K562 (cell line): ENCODE measurements around the gene SOAT1. TPM values are rescaled to one million over a fixed set of nuclear protein-coding genes. Genes with fewer than 3 reads are reported as not detected.

Experiments
- ATAC-seq: fragments of 200-7000 bp; cut with Tn5 transposase; 3 replicates; pipeline ENCODE4 v1.9.1; 2020; ENCODE audit warnings: moderate library complexity
- BruUV-seq: library from RNA; stranded (reverse); fragments of 400-500 nt; replicated peaks from 2 replicates; lab custom pipeline; 2021; lab: Mats Ljungman, UMichigan
- CTCF ChIA-PET: fragments of 300-600 bp; formaldehyde crosslinking; extraction: SDS; loops from one replicate; lab custom pipeline; 2021; ENCODE audit warnings: low intra/inter-chr PET ratio; lab: Yijun Ruan, JAX
- POLR2A ChIA-PET: fragments of 300-600, 350-650 bp; sonication (Branson Sonifier 250); formaldehyde crosslinking; extraction: SDS; loops from one replicate; lab custom pipeline; 2021; ENCODE audit warnings: antibody characterized with exemption, inconsistent platforms; lab: Yijun Ruan, JAX
- DNase-seq, 4 experiments: peaks; one replicate each; pipeline versions ENCODE4 v3.0.0 to v3.0.0-alpha.2; 2011 to 2018; ENCODE audit warnings: low spot score in 3 of 4, mixed read lengths in 3 of 4; ENCODE audit errors: extremely low read depth in 1 of 4
- FAIRE-seq: peaks from 2 replicates; lab custom pipeline; 2011; peaks lifted over from hg19 to GRCh38; lab: Jason Lieb, UNC
- H2AFZ ChIP-seq: 2 replicates; pipeline ENCODE4 v1.6.0; 2011; ENCODE audit warnings: low read depth, low read length, control low read depth, inconsistent platforms
- H3K27ac ChIP-seq: fragments of 200-600 bp; 3 replicates; pipeline ENCODE4 v1.8.0; 2011; ENCODE audit warnings: low read depth, mild to moderate bottlenecking, control low read depth, inconsistent platforms, low read length, moderate library complexity, mixed read lengths; ENCODE audit errors: extremely low read depth
- H3K27me3 ChIP-seq, 2 experiments: fragments of 300-600 bp in 1 of 2; 2 replicates in 1 of 2; 3 replicates in 1 of 2; pipeline versions ENCODE4 v1.6.0 to v1.8.0; 2011; ENCODE audit warnings: inconsistent platforms in 2 of 2, low read length in 2 of 2, mild to moderate bottlenecking in 1 of 2, mixed read lengths in 1 of 2, moderate library complexity in 1 of 2; ENCODE audit not compliant: control insufficient read depth in 2 of 2, insufficient read depth in 2 of 2
- H3K36me3 ChIP-seq: fragments of 300-600 bp; 3 replicates; pipeline ENCODE4 v1.8.0; 2011; ENCODE audit warnings: mild to moderate bottlenecking, low read length, inconsistent platforms; ENCODE audit not compliant: control insufficient read depth, insufficient read depth
- H3K4me1 ChIP-seq, 2 experiments: fragments of 200-600 bp in 1 of 2; replicated peaks in 1 of 2; 2 replicates in 1 of 2; 3 replicates in 1 of 2; pipeline versions ENCODE4 v1.5.1 to v1.8.0; 2011; ENCODE audit warnings: inconsistent platforms in 2 of 2, low read length in 2 of 2, mild to moderate bottlenecking in 1 of 2, mixed read lengths in 1 of 2, moderate library complexity in 1 of 2; ENCODE audit not compliant: control insufficient read depth in 2 of 2, insufficient read depth in 2 of 2
- H3K4me2 ChIP-seq: 2 replicates; pipeline ENCODE4 v1.6.1; 2011; ENCODE audit warnings: low read length, control low read depth, inconsistent platforms, mixed read lengths; ENCODE audit not compliant: insufficient read depth
- H3K4me3 ChIP-seq: fragments of 200-600 bp; sonication (generic), shearing (Covaris generic); 2 replicates; pipeline ENCODE4 v1.5.1; 2016; ENCODE audit warnings: control low read depth, inconsistent platforms
- H3K79me2 ChIP-seq: fragments of 200-600 bp; 3 replicates; pipeline ENCODE4 v1.8.0; 2011; ENCODE audit warnings: low read length, inconsistent platforms; ENCODE audit not compliant: control insufficient read depth, insufficient read depth
- H3K9ac ChIP-seq, 2 experiments: 2 replicates each; pipeline versions ENCODE4 v1.6.0 to v1.6.1; 2011; ENCODE audit warnings: low read depth in 2 of 2, low read length in 2 of 2, control low read depth in 1 of 2, inconsistent platforms in 1 of 2, mild to moderate bottlenecking in 1 of 2, mixed read lengths in 1 of 2; ENCODE audit not compliant: insufficient read depth in 1 of 2
- H3K9me1 ChIP-seq: one replicate; pipeline ENCODE4 v1.6.0; 2011; ENCODE audit warnings: inconsistent platforms, mild to moderate bottlenecking, low read length, moderate library complexity; ENCODE audit not compliant: control insufficient read depth, insufficient read depth
- H3K9me3 ChIP-seq: replicated peaks from 2 replicates; pipeline ENCODE4 v1.5.1; 2011; ENCODE audit warnings: low read depth, low read length, inconsistent platforms; ENCODE audit not compliant: control insufficient read depth, insufficient read depth
- H4K20me1 ChIP-seq: replicated peaks from 2 replicates; pipeline ENCODE4 v1.6.1; 2011; ENCODE audit warnings: low read length, inconsistent platforms, mixed read lengths; ENCODE audit not compliant: control insufficient read depth, insufficient read depth
- ARID1B ChIP-seq: fragments of 450-650 bp; IDR thresholded peaks from 2 replicates; pipeline ENCODE4 v1.6.1; 2016; ENCODE audit warnings: antibody characterized with exemption, mild to moderate bottlenecking, inconsistent platforms
- ELF1 ChIP-seq: fragments of 200-800 bp; sonication (Bioruptor generic); IDR thresholded peaks from 2 replicates; pipeline ENCODE4 v1.6.1; 2016; ENCODE audit warnings: missing genetic modification characterization, missing compliant biosample characterization
- ETS2 ChIP-seq: IDR thresholded peaks from 2 replicates; pipeline ENCODE4 v1.6.1; 2016; ENCODE audit warnings: borderline replicate concordance, missing genetic modification characterization, mild to moderate bottlenecking, moderate library complexity, missing compliant biosample characterization; ENCODE audit not compliant: poor library complexity, severe bottlenecking
- FOXA1 ChIP-seq: fragments of 450-650 bp; IDR thresholded peaks from 2 replicates; pipeline ENCODE4 v1.6.1; 2016; ENCODE audit warnings: mild to moderate bottlenecking, borderline replicate concordance
- GABPA ChIP-seq: fragments of 200-800 bp; sonication (Bioruptor generic); conservative IDR thresholded peaks from 2 replicates; pipeline ENCODE4 v1.6.1; 2016; ENCODE audit warnings: low read depth, missing genetic modification characterization, missing compliant biosample characterization
- ILK ChIP-seq: fragments of 450-650 bp; IDR thresholded peaks from 2 replicates; pipeline ENCODE4 v1.6.1; 2016; ENCODE audit warnings: missing genetic modification characterization, low read depth, mild to moderate bottlenecking, missing compliant biosample characterization, moderate library complexity, borderline replicate concordance
- NR2C2 ChIP-seq, 2 experiments: fragments of 200-800 bp in 1 of 2; sonication (Bioruptor generic) in 1 of 2; sonication (generic) in 1 of 2; formaldehyde crosslinking in 1 of 2; IDR thresholded peaks; 2 replicates each; pipeline versions ENCODE4 v1.6.1 to v1.8.0; 2016 to 2022; ENCODE audit warnings: mild to moderate bottlenecking in 1 of 2, missing compliant biosample characterization in 1 of 2, missing genetic modification characterization in 1 of 2, missing genetic modification reagents in 1 of 2
- RBM14 ChIP-seq: fragments of 200-400 bp; formaldehyde crosslinking; IDR thresholded peaks from 2 replicates; pipeline ENCODE4 v1.6.1; 2018; ENCODE audit warnings: low read depth, mild to moderate bottlenecking, low read length, moderate library complexity, borderline replicate concordance; ENCODE audit not compliant: insufficient read depth
- ZFPM2 ChIP-seq: fragments of 250-450 bp; sonication (Bioruptor Pico); IDR thresholded peaks from 2 replicates; pipeline ENCODE4 v1.5.1; 2022; ENCODE audit warnings: mild to moderate bottlenecking
- ZNF384 ChIP-seq: IDR thresholded peaks from 2 replicates; pipeline ENCODE4 v1.6.1; 2012; ENCODE audit warnings: low read depth, low read length, improper control_type of control experiment
- WGBS: fragments of 100-300 bp; shearing (Covaris generic); methylation state at CpG from one replicate; pipeline ENCODE4 v1.1.6; 2016; ENCODE audit warnings: low coverage, mixed read lengths; ENCODE audit not compliant: insufficient coverage; ENCODE audit errors: missing lambda C conversion rate; 5-methylcytosine and 5-hydroxymethylcytosine counted together
- in situ Hi-C: fragments of 300-500 bp; cut with MboI; formaldehyde crosslinking; loops from 4 replicates; pipeline ENCODE4 v1.15.0; 2018; ENCODE audit warnings: inconsistent platforms, mixed read lengths
- intact Hi-C: fragments of 100-400 bp; cut with micrococcal nuclease; formaldehyde crosslinking; loops from 2 replicates; pipeline ENCODE4 v1.14.2; 2022
- polyA plus RNA-seq, 8 experiments: library from polyadenylated mRNA; depleted of rRNA in 4 of 8; stranded (reverse) in 5 of 8; unstranded in 3 of 8; fragments of >200 nt; fragmentation: Nextera tagmentation in 2 of 8; fragmentation: Illumina TruSeq in 1 of 8; extraction: Ambion mirVana in 2 of 8; extraction: Trizol in 1 of 8; gene quantifications; 2 replicates each; pipeline versions ENCODE4 v1.2.1 to v1.2.3, GENCODE V29; 2011 to 2014; ENCODE audit warnings: inconsistent platforms in 1 of 8, missing spikeins in 1 of 8
- total RNA-seq, 7 experiments: library from RNA; depleted of rRNA in 6 of 7; stranded (reverse); fragments of >200 nt in 6 of 7; fragmentation: Illumina TruSeq in 2 of 7; extraction: Trizol in 2 of 7; gene quantifications; 2 replicates each; pipeline versions ENCODE4 v1.2.1 to v1.2.3, GENCODE V29; 2011 to 2021; ENCODE audit warnings: low replicate concordance in 1 of 7

Gene SOAT1
- total and polyA plus RNA-seq, 9 of the 15 experiments (the other 6 are each of a cell fraction or from before 2014, with no cell fraction given), result 5.5 to 29.1 (median 17.3) TPM

DNA sequence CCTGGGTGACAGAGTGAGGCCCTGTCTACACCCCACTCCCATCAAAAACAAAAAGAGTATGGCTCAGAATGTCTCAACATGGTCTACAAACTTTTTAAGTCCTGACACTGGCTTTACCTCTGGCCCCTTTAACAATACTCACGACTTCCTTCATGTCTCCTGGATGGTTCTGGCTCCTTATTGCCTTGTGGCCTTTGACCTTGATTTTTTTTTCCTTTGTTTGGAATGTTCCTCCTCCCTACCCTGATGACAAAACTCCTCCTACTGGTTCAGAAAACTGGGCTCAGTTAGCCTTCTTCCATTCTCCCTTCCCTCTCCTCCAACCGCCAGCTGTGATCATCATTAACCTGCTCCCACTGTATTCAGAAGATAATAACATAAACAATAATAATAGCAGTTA is 4.6 kb upstream of the SOAT1 start (continued):
- TF ChIP-seq ETS2 (tag) (no peak), FOXA1 (no peak), ARID1B (no peak), ELF1 (tag) (no peak), RBM14 (no peak), NR2C2 (CRISPR knock-in tag; IDR thresholded peaks at IDR 0.05) (no peak), NR2C2 (tag; IDR thresholded peaks at IDR 0.05) (peak; percentile 23; the same call in 1 of the 2 replicates), ZFPM2 (CRISPR knock-in tag) (no peak), ILK (tag) (no peak), ZNF384 (peak; percentile 10; the same call in 1 of the 2 replicates)
- TF ChIP-seq, all 486 proteins: peak for 3

DNA sequence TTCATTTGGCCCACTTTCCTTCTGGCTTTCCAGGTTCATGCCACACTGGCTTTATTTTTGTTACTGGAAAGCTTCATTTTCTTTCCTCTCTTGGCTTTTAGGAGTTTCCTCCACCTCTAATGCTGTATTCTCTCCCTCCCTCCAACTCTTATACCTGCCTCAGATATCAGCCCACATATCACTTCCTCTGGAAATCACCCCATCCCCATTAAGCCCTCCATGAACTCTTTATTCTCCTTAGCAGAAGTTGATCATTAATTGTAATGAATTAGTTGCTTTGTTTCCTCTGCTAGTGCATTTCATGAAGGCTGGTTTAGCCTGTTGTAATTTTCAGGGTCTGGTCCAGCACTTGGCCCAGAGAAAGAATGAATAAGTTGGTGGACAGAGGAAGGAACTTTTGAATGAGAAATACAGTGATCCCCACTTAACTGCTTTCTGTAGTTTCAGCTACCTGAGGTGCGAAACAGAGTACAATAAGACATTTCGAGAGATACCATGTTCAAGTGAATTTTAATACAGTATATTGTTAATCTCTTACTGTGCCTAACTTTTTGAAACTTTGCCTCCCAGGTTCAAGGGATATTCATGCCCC is 1.7 kb downstream of the SOAT1 start:
- no peak for DNase-seq
- H3K4me1 ChIP-seq, result peaks cover 12 to 20% of the 10 kb centered on the region in 2 experiments; a peak in 4 of 5 replicates
- ChIA-PET CTCF (no interaction called here), POLR2A (interaction anchor here (0.6 to 2.3 kb wide), 3 partner anchors 10 to 20 kb away, joined by 4 to 18 read pairs (median 4); no protein-coding TSS in a partner anchor)
- no peaks in the 10 kb centered on the region for H4K20me1 ChIP-seq
- H3K79me2 ChIP-seq, result peaks cover 22% of the 10 kb centered on the region
- no peak for TF ChIP-seq GABPA
- intact Hi-C loops (no loop called here), in situ Hi-C loops (no loop called here)
- FAIRE-seq, result no peak
- no peaks in the 10 kb centered on the region for H3K9me1 ChIP-seq
- BruUV-seq, result no TSS peak
- H3K36me3 ChIP-seq, result no peaks in the 10 kb centered on the region
- H3K9ac ChIP-seq, result no peak overlapping the region
- ATAC-seq, result no peak
- H2AFZ ChIP-seq, result peak overlapping the region; percentile 34; the same call in 1 of the 2 replicates
- no peaks in the 10 kb centered on the region for H3K9me3 ChIP-seq
- 94% methylated on average over 2 of the region's 2 CpGs for WGBS
- no peak overlapping the region for H3K4me3 ChIP-seq
- H3K27ac ChIP-seq, result no peak overlapping the region
- no peak overlapping the region for H3K4me2 ChIP-seq
- H3K27me3 ChIP-seq, result no peaks in the 10 kb centered on the region
